GM18517 (cell line): Measurements from ENCODE around the gene BAIAP2L1.
"Not testable (repeated sequence)": the region's sequence is repeated elsewhere in the genome, so short reads cannot be mapped to it uniquely, and the experiment has no call there.

ENCODE experiments used
- ATAC-seq: cut with Tn5 transposase; IDR thresholded peaks from one replicate; pipeline ENCODE4 v1.9.1; 2021; ENCODE audit warnings: mild to moderate bottlenecking, moderate library complexity; ENCODE audit not compliant: unreplicated experiment

BAIAP2L1 gene, protein sequence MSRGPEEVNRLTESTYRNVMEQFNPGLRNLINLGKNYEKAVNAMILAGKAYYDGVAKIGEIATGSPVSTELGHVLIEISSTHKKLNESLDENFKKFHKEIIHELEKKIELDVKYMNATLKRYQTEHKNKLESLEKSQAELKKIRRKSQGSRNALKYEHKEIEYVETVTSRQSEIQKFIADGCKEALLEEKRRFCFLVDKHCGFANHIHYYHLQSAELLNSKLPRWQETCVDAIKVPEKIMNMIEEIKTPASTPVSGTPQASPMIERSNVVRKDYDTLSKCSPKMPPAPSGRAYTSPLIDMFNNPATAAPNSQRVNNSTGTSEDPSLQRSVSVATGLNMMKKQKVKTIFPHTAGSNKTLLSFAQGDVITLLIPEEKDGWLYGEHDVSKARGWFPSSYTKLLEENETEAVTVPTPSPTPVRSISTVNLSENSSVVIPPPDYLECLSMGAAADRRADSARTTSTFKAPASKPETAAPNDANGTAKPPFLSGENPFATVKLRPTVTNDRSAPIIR

DNA sequence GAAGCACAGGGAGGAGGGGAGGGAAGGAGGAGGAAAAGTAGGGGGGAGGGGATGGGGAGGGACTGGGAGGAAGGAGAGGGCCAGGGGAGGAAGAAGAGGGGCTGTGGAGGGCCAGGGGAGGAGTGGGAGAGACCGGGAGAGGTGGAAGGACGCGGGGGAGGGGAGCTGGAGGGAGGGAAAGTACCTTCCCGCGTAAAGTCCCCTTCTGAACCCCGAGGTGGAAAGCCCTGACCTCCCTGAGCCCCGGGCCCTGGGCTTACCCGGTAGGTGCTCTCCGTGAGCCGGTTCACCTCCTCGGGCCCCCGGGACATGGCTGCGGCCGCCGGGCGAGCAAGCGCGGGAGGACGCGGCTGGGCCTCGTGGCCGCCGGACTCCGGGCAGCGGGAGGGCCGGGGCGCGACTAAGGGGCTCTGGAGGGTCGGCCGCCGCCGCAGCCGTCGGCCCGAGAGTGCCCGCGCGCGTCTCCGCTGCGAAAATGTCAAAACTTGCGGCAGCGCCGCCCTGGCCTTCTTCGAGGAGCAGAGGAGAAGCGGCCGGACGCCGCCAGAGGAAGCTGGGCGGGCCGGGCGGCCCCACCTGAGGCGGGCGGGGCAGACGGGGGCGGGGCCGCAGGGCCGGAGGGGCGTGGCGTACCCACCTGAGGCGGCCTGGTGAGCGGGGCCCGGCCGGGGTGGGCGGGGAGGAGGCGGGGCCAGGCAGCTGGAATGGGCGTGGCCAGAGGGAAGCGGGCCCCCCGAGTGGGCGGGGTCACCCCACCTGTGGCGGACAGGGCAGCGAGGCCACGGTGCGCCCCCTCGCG, at the start of gene BAIAP2L1:
Gene BAIAP2L1 (minus strand): TSS at position 549 of the 799 bp plus-strand sequence. CDS start 238 bp downstream, at position 311.
- ATAC-seq, result peak; percentile 68

DNA sequence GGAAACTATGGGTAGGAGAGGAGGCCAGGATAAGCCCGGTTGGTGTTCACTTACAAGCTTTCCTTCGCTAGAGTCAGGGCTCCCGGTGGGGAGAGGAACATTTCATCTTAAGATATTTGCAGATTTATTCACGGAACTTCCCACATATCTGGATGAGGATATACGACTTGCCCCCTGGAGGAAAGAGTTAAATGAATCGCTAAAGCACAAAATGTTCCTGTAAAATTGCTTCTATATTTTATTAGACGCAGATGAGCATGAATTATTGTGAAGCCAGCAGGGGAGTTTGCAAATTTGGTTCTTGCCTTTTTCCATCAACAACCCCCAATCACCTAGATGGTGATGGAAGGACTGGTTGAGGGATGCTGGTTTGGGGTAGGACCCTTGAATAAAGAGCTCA, 47.9 kb upstream of the BAIAP2L1 start:
- no peak for ATAC-seq

DNA sequence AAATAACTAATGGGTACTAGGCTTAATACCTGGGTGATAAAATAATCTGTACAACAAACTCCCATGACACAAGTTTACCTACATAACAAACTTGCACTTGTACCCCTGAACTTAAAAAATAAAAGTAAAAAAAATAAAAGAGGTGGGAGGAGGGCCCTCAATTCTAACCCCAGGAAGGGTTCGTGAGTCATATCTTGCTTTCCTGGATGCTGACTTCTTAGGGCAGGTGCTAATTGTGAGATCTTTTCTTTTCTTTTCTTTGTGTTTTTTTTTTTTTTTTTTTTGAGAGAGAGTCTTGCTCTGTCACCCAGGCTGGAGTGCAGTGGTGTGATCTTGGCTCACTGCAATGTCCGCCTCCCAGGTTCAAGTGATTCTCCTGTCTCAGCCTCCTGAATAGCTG, 40.1 kb upstream of the BAIAP2L1 start:
- not testable (repeated sequence) for ATAC-seq

DNA sequence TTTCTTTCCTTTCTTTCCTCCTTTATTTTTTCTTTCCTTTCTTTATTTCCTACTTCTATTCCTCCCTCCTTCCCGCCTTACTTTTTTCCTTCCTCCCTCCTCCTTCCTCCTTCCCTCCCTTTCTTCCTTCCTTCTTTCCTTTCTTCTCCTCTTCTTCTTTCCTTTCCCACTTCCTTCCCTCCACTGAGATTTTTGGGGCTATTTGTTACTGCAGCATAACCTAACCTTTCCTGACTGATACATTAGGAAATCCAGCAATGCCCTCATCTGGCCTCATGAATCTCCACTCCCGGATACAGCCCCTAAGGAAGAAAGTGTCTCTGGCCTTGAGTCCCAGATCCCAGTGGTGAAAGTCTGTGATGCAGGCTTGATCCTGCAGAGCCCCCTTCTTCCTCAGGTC, 38.6 kb upstream of the BAIAP2L1 start:
- no peak for ATAC-seq

DNA sequence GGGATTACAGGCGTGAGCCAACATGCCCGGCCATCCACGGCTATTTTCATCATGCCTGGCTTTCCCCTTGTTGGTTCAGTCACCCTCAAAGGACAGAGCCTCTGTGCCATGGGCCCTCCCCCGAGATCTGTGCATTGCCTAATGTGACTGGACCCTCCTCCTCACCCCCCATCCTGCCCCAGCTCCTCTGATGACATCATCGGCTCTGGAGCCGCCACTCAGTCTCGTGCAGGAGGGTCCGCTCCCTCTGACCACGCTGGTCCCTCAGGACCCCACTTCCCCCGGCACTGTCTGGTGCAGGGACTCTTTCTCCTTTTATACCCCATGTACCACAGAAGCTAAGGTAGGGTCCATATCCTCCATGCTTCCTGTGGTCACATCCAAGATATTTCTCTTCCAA, 33.2 kb upstream of the BAIAP2L1 start:
- ATAC-seq, result no peak

DNA sequence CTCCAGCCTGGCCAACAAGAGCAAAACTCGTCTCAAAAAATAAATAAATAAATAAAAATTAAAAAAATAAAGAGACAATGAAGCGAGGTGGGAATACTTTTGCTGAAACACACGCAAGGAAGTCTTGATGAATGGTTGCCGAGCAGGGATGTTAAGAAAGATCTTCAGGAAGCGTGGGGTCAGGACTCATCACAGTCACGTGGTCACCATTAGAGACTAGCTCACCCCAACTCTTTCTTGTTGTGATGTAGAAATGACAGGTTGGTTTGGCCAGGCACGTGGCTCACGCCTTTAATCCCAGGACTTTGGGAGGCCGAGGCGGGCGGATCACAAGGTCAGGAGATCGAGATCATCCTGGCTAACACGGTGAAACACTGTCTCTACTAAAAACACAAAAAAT, 28.9 kb upstream of the BAIAP2L1 start:
- ATAC-seq, result no peak

DNA sequence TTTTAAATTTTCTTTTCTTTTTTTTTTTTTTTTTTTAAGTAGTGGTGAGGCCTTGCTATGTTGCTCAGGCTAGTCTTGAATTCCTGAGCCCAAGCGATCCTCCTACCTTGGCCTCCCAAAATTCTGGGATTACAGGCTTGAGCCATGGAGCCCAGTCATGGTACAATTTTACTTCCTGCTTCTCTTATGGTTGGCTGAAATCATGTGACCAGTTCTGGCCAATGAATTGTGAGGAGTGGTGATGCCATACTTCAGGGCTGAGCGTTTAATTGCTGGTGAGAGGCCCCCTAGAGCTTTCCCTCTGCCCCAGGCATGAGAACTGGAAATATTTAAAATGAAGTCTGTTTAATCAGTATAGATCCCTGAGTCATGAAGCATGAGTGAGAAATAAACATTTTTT, 22.2 kb upstream of the BAIAP2L1 start:
- no peak for ATAC-seq

DNA sequence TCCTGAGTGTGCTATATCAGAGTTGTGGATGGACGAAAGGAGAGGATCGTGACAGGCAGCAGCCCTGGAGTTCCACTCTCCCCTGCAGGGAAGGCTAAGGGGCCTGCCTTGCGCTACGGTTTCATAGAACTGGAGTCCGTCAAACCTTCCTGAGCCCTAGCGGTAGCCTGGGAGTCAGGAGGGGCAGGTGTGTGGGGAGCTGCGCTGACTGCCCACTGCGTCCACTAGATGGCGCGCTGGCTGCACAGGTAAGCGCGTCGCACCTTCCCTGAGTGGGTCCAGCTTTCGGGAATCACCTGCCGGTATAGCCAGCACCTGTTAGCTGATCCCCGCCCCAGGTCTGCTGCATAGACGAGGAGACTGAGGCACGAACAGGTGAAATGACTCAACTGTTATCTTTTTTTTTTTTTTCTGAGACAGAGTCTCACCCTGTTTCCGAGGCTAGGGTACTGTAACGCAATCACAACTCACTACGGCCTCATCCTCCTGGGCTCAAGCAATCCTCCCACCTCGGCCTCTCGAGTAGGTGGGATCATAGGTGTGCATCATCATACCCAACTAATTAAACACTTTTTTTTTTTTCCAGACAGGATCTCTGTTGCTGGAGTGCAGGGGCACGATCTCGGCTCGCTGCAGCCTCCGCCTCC, 20.2 kb upstream of the BAIAP2L1 start:
- ATAC-seq, result no peak

DNA sequence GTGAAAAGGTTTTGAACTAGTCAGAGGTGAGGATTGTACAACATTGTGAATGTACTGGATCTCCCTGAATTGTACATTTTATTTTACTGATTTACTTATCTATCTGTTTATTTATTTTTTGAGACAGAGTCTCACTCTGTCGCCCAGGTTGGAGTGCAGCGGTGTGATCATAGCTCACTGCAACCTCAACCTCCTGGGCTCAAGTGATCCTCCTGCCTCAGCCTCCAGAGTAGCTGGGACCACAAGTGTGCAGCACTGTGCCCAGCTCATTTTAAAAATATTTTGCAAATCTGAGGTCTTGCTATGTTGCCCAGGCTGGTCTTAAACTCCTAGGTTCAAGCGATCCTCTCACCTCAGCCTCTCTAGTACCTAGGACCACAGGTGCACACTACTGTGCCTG, 19.1 kb upstream of the BAIAP2L1 start:
- not testable (repeated sequence) for ATAC-seq

DNA sequence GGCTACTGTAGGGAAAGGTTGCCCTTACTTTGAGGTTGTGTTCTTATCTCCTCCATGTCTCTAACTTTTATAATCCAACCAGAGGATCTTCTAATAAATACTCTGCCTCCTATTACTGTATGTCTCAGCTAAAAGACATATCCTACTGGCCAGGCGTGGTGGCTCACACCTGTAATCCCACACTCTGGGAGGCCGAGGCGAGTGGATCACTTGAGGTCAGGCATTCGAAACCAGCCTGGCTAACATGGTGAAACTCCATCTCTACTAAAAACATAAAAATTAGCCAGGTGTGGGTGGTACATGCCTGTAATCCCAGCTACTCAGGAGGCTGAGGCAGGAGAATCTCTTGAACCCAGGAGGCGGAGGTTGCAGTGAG, 18.4 kb upstream of the BAIAP2L1 start:
- not testable (repeated sequence) for ATAC-seq

DNA sequence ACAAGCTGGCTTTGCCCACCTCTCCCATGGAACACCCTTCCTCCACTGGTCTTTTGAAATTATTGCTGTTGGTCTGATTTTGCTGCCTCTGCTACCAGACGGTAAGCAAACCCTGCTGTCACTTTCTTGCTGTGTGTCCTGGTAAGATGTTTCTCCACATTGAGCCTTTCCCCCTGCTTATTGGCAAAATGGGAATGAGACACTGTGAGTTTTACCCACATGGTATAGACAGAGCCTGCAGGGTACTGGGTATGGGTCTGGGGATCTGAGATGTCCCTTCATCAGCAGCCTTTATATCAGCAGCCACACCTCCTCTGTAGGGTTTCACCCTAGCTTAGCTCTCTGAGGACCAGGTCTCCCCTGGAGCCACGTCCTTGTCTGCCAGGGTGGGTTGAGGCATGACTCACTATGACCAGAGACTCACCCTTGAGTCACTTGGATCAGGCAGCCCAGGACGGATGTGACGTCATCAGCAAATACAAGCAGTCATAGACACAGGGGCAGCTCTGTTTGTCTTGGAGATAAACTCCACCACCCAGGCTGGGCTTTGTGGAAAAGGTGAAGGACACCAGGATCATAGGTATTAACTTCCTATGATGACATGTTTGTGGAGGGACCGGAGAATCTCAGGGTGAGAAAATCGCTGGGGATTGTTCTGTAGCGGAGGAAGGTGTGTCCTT, 17.9 kb upstream of the BAIAP2L1 start:
- no peak for ATAC-seq

DNA sequence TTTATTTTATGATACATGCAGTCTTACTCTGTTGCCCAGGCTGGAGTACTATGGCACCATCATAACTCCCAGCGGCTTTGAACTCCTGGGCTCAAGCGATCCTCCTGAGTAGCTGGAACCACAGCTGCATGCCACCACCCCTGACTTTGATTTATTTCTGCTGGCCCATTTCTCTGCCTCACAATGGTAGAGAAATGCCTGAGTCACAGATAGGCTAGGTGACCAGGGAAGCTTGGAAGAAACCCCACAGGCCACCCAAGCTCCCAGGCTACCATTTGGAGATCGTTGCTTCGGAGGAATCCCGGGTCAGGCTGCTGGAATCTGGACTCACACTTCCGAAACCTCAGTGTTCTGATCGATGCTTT, 17.4 kb upstream of the BAIAP2L1 start:
- ATAC-seq, result no peak

DNA sequence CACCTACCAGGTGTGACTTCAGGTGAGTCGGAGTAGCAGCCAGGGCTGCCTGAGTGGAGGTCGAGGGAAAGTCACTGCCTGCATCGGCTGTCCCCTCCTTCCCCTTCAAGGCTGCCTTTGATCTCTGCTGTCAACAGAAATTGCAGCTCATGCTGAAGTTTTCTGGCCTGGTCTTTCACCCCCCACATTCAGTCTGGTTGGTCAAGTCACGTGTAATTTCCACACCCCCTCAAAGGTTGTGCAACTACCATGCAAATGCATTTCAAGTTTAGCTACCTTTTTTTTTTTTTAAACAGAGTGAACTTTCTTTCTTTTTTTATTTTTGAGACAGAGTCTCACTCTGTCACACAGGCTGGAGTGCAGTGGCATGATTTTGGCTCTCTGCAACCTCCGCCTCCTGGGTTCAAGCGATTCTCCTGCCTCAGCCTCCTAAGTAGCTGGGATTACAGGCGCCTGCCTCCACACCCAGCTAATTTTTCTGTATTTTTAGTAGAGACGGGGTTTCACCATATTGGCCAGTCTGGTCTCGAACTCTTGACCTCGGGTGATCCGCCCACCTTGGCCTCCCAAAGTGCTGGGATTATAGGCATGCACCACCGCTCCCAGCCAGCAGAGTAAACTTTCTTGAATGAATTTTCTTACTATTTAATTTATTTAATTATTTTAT, 16.8 kb upstream of the BAIAP2L1 start:
- ATAC-seq, result not testable (repeated sequence)

DNA sequence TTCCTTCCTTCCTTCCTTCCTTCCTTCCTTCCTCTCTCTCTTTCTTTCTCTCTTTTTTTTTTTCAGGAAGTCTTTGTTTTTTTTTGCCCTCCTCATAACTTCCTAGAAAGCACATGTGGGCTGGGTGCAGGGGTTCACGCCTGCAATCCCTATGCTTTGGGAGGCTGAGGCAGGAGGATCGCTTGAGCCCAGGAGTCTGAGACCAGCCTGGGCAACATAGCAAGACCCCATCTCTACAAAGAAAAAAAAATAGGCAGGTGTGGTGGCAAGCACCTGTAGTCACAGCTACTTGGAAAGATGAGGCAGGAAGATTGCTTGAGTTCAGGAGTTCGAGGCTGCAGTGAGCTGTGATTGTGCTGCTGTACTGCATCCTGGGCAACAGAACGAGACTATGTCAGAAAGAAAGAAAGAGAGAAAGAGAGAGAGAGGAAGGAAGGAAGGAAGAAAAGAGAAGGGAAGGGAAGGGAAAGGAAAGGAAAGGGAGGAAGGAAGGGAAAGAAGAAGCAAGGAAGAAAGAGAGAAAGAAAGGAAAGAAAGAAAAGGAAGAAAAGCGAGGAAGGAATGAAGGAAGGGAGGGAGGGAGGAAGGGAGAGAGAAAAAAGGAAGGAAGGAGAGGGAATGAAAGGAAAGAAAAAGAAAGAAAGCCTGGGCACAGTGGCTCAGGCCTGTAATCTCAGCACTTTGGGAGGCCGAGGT, 13.5 kb upstream of the BAIAP2L1 start:
- ATAC-seq, result no peak

DNA sequence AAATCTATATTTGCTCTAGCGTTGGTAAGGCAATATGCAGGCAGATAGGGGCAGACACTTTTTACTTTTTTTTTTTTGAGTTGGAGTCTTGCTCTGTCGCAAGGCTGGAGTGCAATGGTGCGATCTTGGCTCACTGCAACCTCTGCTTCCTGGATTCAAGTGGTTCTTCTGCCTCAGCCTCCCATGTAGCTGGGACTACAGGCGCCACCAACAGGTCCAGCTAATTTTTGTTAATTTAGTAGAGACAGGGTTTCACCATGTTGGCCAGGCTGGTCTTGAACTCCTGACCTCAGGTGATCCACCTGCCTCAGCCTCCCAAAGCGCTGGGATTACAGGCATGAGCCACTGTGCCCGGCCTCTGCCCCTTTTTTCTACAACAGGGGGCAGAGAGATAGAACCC, 12.8 kb upstream of the BAIAP2L1 start:
- not testable (repeated sequence) for ATAC-seq

DNA sequence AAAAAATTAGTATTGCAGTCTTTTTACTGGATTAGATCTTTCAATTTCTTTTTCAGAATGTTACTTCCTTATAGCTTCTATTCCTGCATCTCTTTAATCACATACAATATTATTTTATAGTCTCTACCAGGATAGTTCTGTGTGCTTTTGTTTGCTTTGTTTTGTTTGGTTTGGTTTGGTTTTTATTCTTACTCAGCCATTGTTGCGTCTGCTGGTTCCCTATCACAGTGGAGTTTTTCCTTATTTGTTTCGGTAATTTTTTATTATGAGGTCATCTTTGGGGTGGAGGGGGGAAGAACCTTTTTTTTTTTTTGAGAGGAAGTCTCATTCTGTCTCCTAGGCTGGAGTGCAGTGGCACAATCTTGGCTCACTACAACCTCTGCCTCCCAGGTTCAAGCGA, 9.0 kb upstream of the BAIAP2L1 start:
- no peak for ATAC-seq

DNA sequence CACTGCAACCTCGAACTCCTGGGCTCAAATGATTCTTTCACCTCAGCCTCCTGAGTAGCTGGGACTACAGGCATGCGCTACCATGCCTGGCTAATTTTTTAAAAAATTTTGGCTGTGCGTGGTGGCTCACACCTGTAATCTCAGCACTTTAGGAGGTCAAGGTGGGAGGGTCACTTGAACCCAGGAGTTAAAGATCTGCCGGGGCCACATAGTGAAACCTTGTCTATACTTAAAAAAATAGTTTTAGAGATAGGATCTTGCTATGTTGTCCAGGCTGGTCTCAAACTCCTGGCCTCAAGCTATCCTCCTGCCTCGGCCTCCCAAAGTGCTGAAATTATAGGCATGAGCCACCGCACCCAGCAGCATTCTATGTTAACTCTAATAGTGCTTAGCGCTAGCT, 7.3 kb upstream of the BAIAP2L1 start:
- not testable (repeated sequence) for ATAC-seq

DNA sequence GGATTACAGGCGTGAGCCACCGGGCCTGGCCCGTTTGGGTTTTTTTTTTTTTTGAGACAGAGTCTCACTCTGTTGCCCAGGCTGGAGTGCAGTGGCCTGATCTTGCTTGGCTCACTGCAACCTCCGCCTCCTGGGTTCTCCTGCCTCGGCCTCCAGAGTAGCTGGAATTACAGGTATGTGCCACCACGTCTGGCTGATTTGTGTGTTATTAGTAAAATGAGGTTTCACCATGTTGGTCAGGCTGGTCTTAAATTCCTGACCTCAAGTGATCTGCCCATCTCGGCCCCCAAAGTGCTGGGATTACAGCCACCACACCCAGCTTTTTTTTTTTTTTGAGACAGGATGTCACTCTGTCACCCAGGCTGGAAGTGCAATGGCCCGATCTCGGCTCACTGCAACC, 5.9 kb upstream of the BAIAP2L1 start:
- no peak for ATAC-seq

DNA sequence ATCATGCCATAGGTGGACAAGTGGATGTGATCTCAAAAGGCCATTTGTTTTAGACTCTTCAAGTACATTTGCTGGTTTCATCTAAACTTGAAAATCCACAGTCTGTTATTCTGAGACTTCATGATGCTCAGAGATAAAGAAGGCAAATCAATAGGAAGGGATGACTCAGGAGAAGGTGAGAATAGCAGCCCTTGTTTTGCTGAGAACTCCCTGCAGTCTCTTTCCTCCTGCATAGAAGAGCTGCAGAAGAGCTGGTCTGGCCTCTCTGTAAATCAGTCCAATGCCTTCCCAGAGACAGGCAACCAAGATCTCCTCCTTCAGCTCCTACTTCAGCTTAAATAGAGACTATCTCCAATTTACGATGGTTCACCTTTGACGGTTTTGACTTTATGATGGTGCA, 4.0 kb upstream of the BAIAP2L1 start:
- ATAC-seq, result no peak
